G401.6 (cell line): ENCODE data around the gene BBS1.
A peak's percentile ranks its signal among the peaks of the same experiment; 100 is the strongest.

ENCODE experiments used
- FAIRE-seq: peaks from 2 replicates; lab custom pipeline; 2012; peaks lifted over from hg19 to GRCh38; lab: Jason Lieb, UNC

Gene BBS1

GRCh38 chr11:66477263-66478201 lies 32.9 kb upstream of the BBS1 start:
- no peak for FAIRE-seq

GRCh38 chr11:66478729-66479393 lies 31.6 kb upstream of the BBS1 start:
- FAIRE-seq: no peak

GRCh38 chr11:66479394-66480116 lies 30.9 kb upstream of the BBS1 start:
- FAIRE-seq: no peak

- FAIRE-seq: peak; percentile 90
Measured at GRCh38 chr11:66480117-66480938, 30.1 kb upstream of the BBS1 start, which contains the start of gene DPP3. Gene DPP3 (plus strand): TSS chr11:66480434. CDS start chr11:66482201, 1,767 bp downstream.

GRCh38 chr11:66484806-66485380 lies 25.5 kb upstream of the BBS1 start:
- FAIRE-seq: no peak

GRCh38 chr11:66488957-66489356 lies 21.5 kb upstream of the BBS1 start:
- no peak for FAIRE-seq

- FAIRE-seq: no peak
Measured at GRCh38 chr11:66489636-66490035, 20.8 kb upstream of the BBS1 start.

- no peak for FAIRE-seq
Measured at GRCh38 chr11:66491315-66491935, 19.0 kb upstream of the BBS1 start.

- FAIRE-seq: no peak
Measured at GRCh38 chr11:66492161-66492865, 18.1 kb upstream of the BBS1 start.

- FAIRE-seq: no peak
Measured at GRCh38 chr11:66493130-66493529, 17.3 kb upstream of the BBS1 start.

GRCh38 chr11:66494458-66494857 lies 16.0 kb upstream of the BBS1 start:
- FAIRE-seq: no peak

- no peak for FAIRE-seq
Measured at GRCh38 chr11:66494935-66495334, 15.5 kb upstream of the BBS1 start.

- no peak for FAIRE-seq
Measured at GRCh38 chr11:66495401-66495854, 15.0 kb upstream of the BBS1 start.

- FAIRE-seq: no peak
Measured at GRCh38 chr11:66497206-66497605, 13.2 kb upstream of the BBS1 start.

- no peak for FAIRE-seq
Measured at GRCh38 chr11:66498506-66498905, 11.9 kb upstream of the BBS1 start.

GRCh38 chr11:66505276-66505816 lies 5.1 kb upstream of the BBS1 start:
- no peak for FAIRE-seq

GRCh38 chr11:66509131-66509561 lies 1.3 kb upstream of the BBS1 start:
- FAIRE-seq: no peak

- no peak for FAIRE-seq
Measured at GRCh38 chr11:66510990-66511339, 530 bp downstream of the BBS1 start.

GRCh38 chr11:66523611-66524010 lies 13.2 kb downstream of the BBS1 start:
- no peak for FAIRE-seq
